ENCODE measurements around the gene PCNX1. TPM values are rescaled to one million over a fixed set of nuclear protein-coding genes. Genes with fewer than 3 reads are reported as not detected.
A peak's percentile ranks its signal among the peaks of the same experiment; 100 is the strongest.

Gene PCNX1
- total RNA-seq, 1 donor = 51.0 TPM

DNA sequence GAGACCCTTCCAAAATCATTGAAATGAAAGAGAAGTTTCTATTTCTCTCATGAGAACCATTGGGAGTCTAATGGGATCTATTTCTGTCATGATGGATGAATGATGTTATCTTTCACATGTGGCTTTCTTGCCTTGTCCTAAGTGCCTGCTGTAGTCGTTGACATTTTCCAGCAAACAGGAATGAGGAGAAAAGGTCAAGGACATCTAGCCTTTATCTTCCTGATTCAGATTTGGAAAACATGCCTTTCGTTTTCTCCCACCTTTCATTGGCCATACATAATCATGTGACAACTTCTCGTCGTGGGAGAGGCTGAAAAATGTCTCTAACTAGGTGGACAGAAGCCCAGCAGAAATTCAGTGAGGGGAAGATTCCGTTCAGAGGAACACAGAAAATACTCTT lies 94.5 kb downstream of the PCNX1 start:
- H3K79me2 ChIP-seq (ENCODE audit: insufficient read depth, low read length) = peaks cover 2% of the 10 kb centered on the region
- H3K4me3 ChIP-seq (ENCODE audit: insufficient read depth, low read length) = no peak overlapping the region
- H3K9me3 ChIP-seq (ENCODE audit: low read depth, low read length) = no peaks in the 10 kb centered on the region
- TF ChIP-seq, protein P1, sequence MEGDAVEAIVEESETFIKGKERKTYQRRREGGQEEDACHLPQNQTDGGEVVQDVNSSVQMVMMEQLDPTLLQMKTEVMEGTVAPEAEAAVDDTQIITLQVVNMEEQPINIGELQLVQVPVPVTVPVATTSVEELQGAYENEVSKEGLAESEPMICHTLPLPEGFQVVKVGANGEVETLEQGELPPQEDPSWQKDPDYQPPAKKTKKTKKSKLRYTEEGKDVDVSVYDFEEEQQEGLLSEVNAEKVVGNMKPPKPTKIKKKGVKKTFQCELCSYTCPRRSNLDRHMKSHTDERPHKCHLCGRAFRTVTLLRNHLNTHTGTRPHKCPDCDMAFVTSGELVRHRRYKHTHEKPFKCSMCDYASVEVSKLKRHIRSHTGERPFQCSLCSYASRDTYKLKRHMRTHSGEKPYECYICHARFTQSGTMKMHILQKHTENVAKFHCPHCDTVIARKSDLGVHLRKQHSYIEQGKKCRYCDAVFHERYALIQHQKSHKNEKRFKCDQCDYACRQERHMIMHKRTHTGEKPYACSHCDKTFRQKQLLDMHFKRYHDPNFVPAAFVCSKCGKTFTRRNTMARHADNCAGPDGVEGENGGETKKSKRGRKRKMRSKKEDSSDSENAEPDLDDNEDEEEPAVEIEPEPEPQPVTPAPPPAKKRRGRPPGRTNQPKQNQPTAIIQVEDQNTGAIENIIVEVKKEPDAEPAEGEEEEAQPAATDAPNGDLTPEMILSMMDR (IDR thresholded peaks at IDR 0.05; ENCODE audit: extremely low read depth, low read depth, low read length) = no peak
- no peak overlapping the region for H2AFZ ChIP-seq (ENCODE audit: low read length)
- H3K4me1 ChIP-seq (ENCODE audit: insufficient read depth, low read length) = peaks cover 25% of the 10 kb centered on the region
- peaks cover 6% of the 10 kb centered on the region for H4K20me1 ChIP-seq (ENCODE audit: insufficient read depth, low read length)
- no peak overlapping the region for H3K27ac ChIP-seq (ENCODE audit: low read depth, low read length)
- H3K27me3 ChIP-seq (ENCODE audit: insufficient read depth, low read length) = no peaks in the 10 kb centered on the region
- no peak overlapping the region for H3K4me2 ChIP-seq (ENCODE audit: insufficient read depth, low read length)
- DNase-seq (ENCODE audit: insufficient read length, low spot score, missing footprints) = no peak
- no peaks in the 10 kb centered on the region for H3K36me3 ChIP-seq (ENCODE audit: insufficient read depth, low read length)

DNA sequence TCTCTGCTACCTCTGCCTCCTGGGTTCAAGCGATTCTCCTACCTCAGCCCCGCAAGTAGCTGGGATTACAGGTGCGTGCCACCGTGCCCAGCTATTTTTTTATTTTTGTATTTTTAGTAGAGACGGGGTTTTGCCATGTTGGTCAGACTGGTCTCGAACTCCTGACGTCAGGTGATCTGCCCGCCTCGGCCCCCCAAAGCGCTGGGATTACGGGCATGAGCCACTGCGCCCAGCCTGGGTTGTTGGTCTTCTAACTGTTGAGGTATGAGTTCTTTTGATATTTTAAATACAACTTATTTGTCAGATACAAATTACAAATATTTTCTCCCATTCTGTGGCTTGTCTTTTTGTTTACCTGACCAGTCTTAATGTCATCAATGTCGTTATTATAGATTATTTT lies 95.9 kb downstream of the PCNX1 start:
- no peak overlapping the region for H2AFZ ChIP-seq (ENCODE audit: low read length)
- H3K27ac ChIP-seq (ENCODE audit: low read depth, low read length) = no peak overlapping the region
- no peaks in the 10 kb centered on the region for H3K27me3 ChIP-seq (ENCODE audit: insufficient read depth, low read length)
- H4K20me1 ChIP-seq (ENCODE audit: insufficient read depth, low read length) = peaks cover 6% of the 10 kb centered on the region
- no peaks in the 10 kb centered on the region for H3K36me3 ChIP-seq (ENCODE audit: insufficient read depth, low read length)
- H3K9me3 ChIP-seq (ENCODE audit: low read depth, low read length) = no peaks in the 10 kb centered on the region
- no peak overlapping the region for H3K4me3 ChIP-seq (ENCODE audit: insufficient read depth, low read length)
- DNase-seq (ENCODE audit: insufficient read length, low spot score, missing footprints) = no peak
- no peak overlapping the region for H3K4me2 ChIP-seq (ENCODE audit: insufficient read depth, low read length)
- peaks cover 2% of the 10 kb centered on the region for H3K79me2 ChIP-seq (ENCODE audit: insufficient read depth, low read length)
- TF ChIP-seq, protein P1 (IDR thresholded peaks at IDR 0.05; ENCODE audit: extremely low read depth, low read depth, low read length) = no peak
- peaks cover 25% of the 10 kb centered on the region for H3K4me1 ChIP-seq (ENCODE audit: insufficient read depth, low read length)

DNA sequence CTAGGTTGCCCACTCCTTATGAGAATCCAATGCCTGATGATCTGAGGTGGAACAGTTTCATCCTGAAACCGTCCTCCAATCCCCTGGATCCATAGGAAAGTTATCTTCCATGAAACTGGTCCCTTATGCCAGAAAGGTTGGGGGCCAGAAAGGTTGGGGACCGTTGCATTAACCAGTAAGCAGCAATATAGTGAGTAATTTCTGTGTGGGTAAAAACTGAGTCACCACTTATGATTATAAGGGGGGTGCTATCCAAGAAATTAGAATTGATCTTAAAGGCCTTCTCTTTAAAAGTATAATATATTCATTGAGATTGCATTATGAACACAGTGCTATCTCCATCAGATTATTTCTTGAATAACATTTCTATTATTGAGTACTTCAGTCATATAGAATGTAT lies 97.2 kb downstream of the PCNX1 start:
- Histone ChIP-seq H3K36me3 (ENCODE audit: insufficient read depth, low read length) (no peaks in the 10 kb centered on the region), H3K9me3 (ENCODE audit: low read depth, low read length) (no peaks in the 10 kb centered on the region), H3K27me3 (ENCODE audit: insufficient read depth, low read length) (no peaks in the 10 kb centered on the region), H3K79me2 (ENCODE audit: insufficient read depth, low read length) (peaks cover 2% of the 10 kb centered on the region), H3K4me3 (ENCODE audit: insufficient read depth, low read length) (no peak overlapping the region), H3K4me2 (ENCODE audit: insufficient read depth, low read length) (no peak overlapping the region), H4K20me1 (ENCODE audit: insufficient read depth, low read length) (peaks cover 6% of the 10 kb centered on the region), H3K27ac (ENCODE audit: low read depth, low read length) (peak overlapping the region; percentile 17), H2AFZ (ENCODE audit: low read length) (no peak overlapping the region), H3K4me1 (ENCODE audit: insufficient read depth, low read length) (peaks cover 25% of the 10 kb centered on the region)
- TF ChIP-seq, protein P1 (IDR thresholded peaks at IDR 0.05; ENCODE audit: extremely low read depth, low read depth, low read length) = no peak
- no peak for DNase-seq (ENCODE audit: insufficient read length, low spot score, missing footprints)

DNA sequence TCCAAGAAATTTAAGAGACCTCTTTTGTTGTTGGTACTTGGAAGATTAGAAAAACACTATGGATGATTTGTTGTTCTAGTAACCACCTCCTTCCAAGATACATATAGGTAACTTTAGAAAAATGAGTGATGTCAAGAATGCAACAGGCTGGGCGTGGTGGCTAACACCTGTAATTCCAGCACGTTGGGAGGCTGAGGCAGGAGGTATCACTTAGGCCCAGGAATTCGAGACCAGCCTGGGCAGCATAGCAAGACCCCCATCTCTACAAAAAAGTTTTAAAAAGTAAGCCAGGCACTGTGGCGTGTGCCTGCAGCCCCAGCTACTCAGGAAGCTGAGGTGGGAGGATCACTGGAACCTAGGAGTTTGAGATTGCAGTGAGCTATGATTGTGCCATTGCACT lies 97.8 kb downstream of the PCNX1 start:
- Histone ChIP-seq H3K4me3 (ENCODE audit: insufficient read depth, low read length) (no peak overlapping the region), H3K4me1 (ENCODE audit: insufficient read depth, low read length) (peaks cover 25% of the 10 kb centered on the region), H3K9me3 (ENCODE audit: low read depth, low read length) (no peaks in the 10 kb centered on the region), H3K36me3 (ENCODE audit: insufficient read depth, low read length) (no peaks in the 10 kb centered on the region), H3K79me2 (ENCODE audit: insufficient read depth, low read length) (peaks cover 2% of the 10 kb centered on the region), H3K4me2 (ENCODE audit: insufficient read depth, low read length) (no peak overlapping the region), H3K27ac (ENCODE audit: low read depth, low read length) (peak overlapping the region; percentile 17), H4K20me1 (ENCODE audit: insufficient read depth, low read length) (peaks cover 6% of the 10 kb centered on the region), H3K27me3 (ENCODE audit: insufficient read depth, low read length) (no peaks in the 10 kb centered on the region), H2AFZ (ENCODE audit: low read length) (no peak overlapping the region)
- TF ChIP-seq, protein P1 (IDR thresholded peaks at IDR 0.05; ENCODE audit: extremely low read depth, low read depth, low read length) = no peak
- DNase-seq (ENCODE audit: insufficient read length, low spot score, missing footprints) = no peak
